Forelimb muscle (tissue), 1 donor: Measurements from ENCODE around the gene FKBP10. TPM values are rescaled to one million over a fixed set of nuclear protein-coding genes. Genes with fewer than 3 reads are reported as not detected.
"Not testable (repeated sequence)": the region's sequence is repeated elsewhere in the genome, so short reads cannot be mapped to it uniquely, and the experiment has no call there.

ENCODE experiments used
- DNase-seq: peaks from one replicate; pipeline ENCODE4 v3.0.0-alpha.2; 2013; ENCODE audit warnings: low read depth
- polyA plus RNA-seq: library from polyadenylated mRNA; unstranded; fragments of 120-200 nt; gene quantifications from one replicate; pipeline ENCODE4 v1.2.1, GENCODE V29; 2013; ENCODE audit not compliant: insufficient read length

The FKBP10 gene
- polyA plus RNA-seq, 1 donor, result 114 TPM

DNA sequence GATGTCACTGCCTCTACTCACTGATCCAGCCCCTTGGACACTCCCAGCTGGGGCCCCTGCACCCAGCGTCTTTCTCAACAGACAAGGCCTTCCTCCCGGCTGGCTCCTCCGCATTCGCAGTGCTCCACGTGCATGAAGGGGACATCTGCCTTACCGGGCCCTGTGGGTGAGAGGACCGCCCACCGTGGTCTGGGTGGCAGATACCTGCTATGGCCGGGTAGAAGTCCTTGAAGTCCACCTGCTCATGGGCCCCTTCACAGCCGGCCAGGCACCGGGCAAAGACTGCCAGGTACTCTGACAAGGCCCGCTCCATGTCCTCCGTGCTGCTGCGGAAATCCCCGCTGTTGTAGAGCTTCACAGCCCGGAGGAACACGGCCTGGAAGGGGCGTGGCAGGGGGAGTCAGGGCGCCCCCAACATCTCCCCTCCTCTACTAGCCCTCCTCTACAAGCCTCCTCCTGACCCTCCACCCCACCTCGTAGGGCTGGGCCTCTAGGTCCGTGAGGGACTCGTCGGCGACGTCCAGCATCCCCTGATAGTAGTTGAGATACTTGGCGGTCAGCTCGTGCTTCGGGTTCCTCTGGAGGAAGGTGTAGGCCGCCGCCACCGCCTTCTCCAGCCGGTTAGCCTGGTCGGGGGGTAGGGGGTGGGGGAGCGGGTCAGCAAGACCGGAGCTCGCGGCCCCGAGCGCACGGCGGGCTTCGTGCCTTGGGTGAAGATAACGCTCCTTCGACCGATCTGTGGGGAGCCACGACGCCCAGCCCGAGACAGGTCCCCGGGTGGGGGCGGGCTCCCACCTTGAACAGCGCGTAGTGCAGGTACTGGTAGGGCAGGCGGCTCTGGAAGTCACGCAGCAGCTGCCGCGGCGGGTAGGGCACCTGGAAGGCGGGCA lies 1.9 kb upstream of the FKBP10 start:
- DNase-seq, result no peak

- DNase-seq, result peak; percentile 58
Observed at GRCh38 chr17:41811549-41812380, 1.0 kb upstream of the FKBP10 start, which contains the start of gene P3H4. P3H4 (minus strand) TSS chr17:41811949; CDS start chr17:41811915, 34 bp downstream.

DNA sequence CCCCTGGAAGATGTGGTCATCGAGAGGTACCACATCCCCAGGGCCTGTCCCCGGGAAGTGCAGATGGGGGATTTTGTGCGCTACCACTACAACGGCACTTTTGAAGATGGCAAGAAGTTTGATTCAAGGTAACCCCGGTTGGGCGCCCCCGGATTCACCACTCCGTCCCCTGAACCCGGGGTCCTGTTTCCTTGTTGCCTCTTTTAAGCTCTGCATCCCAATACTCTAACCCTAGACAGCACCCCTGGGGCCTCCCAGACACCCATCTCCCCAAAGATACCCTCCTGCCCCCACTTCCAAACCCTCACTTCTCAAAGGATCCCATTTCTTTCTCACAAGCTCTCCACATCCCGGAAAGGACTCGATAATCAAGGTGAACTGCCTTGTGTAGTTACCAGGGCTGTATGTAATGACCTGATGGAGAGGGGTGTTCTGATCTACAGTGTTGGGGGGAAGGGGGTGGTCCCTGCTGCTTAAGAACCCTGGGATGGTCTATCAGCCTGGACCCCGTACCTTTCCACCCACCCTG lies 412 bp downstream of the FKBP10 start:
- no peak for DNase-seq

DNA sequence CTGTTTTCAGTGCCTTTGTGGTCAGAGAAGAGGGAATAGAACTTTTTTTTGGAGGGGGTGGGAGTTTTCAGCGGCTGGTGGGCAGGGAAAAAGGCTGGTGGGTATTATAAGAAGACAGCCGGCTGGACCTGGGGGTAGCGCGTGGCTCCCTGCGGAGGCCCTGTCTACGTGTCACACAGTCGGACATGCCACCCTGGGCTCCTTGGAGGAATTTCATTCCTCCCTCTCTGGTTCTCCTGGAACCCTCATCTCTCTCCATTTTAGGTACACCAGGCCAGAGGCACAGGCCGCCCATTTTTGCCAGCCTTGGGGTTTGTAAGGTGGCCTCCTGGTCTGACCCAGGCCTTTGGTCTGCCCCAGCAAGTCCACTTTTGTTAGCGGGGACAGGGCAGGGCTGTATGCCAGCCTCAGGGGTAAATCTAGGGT lies 908 bp downstream of the FKBP10 start:
- no peak for DNase-seq

GRCh38 chr17:41814195-41814594 lies 1.4 kb downstream of the FKBP10 start:
- DNase-seq, result no peak

DNA sequence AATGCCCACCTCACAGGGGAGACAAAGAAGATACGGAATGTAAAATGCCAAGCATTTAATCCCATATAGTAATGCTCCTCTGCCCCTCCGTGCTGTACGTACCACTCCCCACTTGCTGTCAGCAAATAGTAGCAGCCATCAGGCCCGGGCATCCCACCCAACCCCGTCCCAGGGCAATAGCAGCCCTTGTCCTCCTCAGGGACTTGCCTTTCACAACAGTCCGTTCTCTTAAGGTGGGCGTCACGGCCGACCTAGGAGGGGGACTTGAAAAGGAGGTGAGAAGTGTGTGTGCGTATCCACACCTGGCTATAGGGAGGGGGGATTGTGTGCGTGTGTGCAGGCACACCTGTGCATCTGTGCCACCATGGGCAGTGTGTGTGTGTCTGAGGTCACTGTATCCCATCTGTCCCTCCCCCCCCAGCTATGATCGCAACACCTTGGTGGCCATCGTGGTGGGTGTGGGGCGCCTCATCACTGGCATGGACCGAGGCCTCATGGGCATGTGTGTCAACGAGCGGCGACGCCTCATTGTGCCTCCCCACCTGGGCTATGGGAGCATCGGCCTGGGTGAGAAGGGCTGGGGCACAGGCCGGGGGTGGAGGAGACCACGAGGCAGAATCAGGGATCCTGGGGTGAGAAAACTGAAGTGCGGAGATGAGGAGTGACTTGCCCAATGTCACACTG lies 4.0 kb downstream of the FKBP10 start:
- DNase-seq, result no peak

GRCh38 chr17:41818024-41818423 lies 5.2 kb downstream of the FKBP10 start:
- DNase-seq, result no peak

- DNase-seq, result no peak
Observed at GRCh38 chr17:41821776-41822175, 9.0 kb downstream of the FKBP10 start.

DNA sequence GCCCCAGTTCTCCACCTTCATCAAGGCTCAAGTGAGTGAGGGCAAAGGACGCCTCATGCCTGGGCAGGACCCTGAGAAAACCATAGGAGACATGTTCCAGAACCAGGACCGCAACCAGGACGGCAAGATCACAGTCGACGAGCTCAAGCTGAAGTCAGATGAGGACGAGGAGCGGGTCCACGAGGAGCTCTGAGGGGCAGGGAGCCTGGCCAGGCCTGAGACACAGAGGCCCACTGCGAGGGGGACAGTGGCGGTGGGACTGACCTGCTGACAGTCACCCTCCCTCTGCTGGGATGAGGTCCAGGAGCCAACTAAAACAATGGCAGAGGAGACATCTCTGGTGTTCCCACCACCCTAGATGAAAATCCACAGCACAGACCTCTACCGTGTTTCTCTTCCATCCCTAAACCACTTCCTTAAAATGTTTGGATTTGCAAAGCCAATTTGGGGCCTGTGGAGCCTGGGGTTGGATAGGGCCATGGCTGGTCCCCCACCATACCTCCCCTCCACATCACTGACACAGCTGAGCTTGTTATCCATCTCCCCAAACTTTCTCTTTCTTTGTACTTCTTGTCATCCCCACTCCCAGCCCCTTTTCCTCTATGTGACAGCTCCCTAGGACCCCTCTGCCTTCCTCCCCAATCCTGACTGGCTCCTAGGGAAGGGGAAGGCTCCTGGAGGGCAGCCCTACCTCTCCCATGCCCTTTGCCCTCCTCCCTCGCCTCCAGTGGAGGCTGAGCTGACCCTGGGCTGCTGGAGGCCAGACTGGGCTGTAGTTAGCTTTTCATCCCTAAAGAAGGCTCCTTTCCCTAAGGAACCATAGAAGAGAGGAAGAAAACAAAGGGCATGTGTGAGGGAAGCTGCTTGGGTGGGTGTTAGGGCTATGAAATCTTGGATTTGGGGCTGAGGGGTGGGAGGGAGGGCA lies 9.7 kb downstream of the FKBP10 start:
- DNase-seq, result no peak

DNA sequence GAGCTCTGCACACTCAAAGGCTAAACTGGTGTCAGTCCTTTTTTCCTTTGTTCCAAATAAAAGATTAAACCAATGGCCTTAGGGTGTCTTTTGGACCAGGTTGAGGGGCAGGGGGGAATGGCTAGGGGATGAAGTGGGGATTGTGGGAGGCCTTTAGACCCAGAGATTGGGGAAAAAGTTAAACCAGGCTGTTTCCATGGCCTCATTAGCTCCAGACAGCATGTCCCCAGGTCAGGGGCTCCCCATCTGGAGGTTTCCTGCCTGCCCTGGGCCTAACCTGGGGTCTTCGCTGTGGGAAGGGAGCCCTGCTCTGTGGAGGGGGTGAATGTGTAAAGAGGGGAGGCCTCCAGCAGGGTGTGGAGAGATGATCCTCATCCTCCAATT lies 10.3 kb downstream of the FKBP10 start:
- DNase-seq, result no peak

DNA sequence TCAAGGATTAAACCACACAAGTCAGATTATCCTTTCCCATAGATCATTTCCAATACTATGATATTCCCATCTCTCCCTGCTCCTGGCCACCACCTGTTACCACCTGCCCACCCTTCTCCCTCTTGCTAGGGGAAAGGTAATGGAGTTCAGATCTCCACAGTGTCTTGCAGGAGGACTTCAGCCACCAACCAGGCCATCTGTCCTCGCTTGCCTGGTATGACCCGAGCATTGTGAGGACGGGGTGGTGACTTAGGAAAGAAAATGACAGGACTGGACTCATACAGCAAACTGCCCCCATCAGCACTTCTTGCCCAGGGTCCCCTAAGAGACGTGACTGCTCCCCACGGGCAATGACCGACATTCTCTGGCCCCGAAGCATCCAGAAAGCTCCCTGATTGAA lies 10.8 kb downstream of the FKBP10 start:
- DNase-seq, result no peak

- DNase-seq, result no peak
Observed at GRCh38 chr17:41824086-41824485, 11.3 kb downstream of the FKBP10 start.

DNA sequence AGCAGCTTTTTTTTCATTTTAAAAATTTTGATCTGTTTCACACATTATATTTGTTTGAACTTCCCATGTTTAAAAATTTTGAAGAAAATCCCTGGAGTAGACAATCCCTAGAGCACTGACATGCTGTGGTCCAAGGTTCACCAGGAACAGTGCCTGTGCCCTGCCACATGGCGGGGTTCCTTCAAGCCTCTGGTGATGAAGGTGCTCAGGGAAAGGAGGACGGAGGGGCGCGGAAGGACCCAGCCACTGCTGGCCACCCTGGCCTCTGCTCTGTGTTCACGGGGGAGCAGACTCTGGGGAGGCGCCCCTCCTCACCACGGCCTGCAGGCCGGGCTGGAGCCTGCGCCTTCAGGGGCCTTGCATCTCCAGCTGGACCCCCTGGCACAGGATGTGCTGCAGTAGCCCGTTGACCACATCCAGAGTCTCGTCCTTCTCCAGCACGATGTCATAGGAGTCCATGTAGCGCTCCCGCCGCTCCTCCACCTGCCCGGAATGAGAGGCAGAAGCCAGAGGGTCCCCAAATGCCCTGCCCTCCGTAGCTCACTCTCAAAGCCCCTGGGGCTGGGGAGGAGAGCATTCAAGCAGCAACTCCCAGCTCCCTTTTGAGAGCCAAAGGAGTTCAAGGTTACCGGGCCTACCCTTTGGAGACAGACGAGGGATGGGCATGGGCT lies 12.5 kb downstream of the FKBP10 start:
- no peak for DNase-seq

DNA sequence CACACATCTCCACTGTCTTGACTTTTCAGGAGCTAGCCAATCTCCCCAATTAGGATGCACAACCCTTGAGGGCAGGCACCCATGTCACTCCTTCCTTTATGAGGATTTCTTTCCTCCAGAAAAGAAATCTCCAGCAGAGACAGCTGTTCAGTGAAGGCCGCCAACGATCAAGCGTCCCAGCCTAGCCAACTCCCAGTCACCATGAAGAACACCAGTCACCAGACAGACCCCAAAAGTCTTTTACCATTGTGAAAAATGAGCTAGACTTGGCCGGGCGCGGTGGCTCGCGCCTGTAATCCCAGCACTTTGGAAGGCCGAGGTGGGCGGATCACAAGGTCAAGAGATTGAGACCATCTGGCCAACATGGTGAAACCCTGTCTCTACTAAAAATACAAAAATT lies 17.2 kb downstream of the FKBP10 start:
- DNase-seq, result not testable (repeated sequence)

- DNase-seq, result no peak
Observed at GRCh38 chr17:41835214-41835799, 22.5 kb downstream of the FKBP10 start.

DNA sequence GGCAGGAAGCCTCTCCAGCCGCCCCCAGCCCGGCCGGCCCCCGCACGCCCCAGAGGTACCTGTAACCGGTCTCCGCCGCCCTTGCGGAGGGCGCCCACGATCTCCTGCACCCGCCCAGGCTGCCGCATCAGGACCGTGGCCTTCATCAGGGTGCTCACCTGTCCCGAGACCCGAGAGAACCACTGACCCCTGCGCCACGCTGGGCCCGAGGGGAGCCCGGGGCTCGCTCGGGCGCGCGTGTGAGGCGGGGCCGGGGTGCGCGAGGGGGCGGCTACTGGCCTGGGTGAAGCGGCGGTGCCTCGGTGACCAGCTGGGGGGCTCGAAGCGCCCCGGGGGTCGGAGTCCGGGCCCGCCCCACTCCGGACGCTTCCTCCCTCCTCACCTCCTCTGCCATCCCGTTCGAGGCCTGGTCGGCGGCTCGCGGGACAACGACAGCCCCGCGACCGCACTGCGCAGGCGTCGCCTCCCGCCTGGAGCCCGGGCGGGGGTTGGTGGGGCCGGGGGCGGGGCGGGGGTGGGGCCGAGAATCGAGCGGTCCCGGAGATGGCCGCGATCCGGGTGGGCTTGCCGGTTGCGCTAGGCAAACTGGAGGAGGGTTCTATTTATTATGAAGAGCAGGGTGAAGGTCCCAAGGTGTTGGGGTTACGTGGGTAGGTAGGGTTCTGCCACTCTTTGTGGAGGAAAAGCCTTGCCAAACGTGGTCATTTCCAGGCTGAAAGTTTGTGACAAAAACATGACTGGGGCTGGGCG lies 23.2 kb downstream of the FKBP10 start, which contains the start of gene NT5C3B:
NT5C3B (minus strand) TSS at position 433 of the 750 bp plus-strand sequence; CDS start at position 394, 39 bp downstream.
- no peak for DNase-seq

DNA sequence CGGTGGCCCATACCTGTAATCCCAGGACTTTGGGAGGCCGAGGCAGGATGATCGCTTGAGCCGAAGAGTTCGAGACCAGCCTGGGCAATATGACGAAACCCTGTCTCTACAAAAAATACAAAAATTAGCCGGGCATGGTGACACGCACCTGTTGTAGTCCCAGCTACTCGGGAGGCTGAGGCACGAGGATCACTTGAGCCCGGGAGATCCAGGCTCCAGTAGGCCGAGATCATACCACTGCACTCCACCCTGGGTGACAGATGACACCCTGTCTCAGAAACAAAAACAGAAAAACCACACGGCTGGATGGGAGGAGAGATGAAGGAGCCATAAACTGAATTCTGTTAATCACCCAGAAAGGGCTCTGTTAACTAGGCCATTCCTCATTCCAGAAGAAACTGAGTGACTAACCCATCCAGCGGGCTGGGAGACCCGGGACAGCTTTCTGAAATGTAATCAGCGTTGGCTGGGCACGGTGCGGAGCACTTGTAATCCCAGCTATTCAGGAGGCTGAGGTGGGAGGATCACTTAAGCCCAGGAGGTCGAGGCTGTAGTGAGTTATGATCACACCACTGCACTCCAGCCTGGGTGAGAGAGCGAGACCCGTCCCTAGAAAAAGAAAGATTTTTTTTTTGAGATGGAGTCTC lies 23.9 kb downstream of the FKBP10 start:
- DNase-seq, result no peak
